A549 (cell line): ENCODE results near the gene FER. TPM values are rescaled to one million over a fixed set of nuclear protein-coding genes. Genes with fewer than 3 reads are reported as not detected.
"Not testable (repeated sequence)": the region's sequence is repeated elsewhere in the genome, so short reads cannot be mapped to it uniquely, and the experiment has no call there.

Source experiments
- ATAC-seq, 2 experiments: fragments of 200-7000 bp in 1 of 2; fragments of >200 bp in 1 of 2; cut with Nextera tagmentation in 1 of 2; cut with Tn5 transposase in 1 of 2; 3 replicates each; pipeline versions ENCODE4 v1.8.0 to v1.9.1; 2018 to 2020; ENCODE audit warnings: mild to moderate bottlenecking in 1 of 2, moderate library complexity in 1 of 2
- CTCF ChIA-PET: fragments of 300-600 bp; sonication (Branson Sonifier 250); formaldehyde crosslinking; extraction: SDS; loops from one replicate; lab custom pipeline; 2021; ENCODE audit warnings: antibody characterized with exemption, inconsistent platforms; lab: Yijun Ruan, JAX
- POLR2A ChIA-PET: fragments of 350-600 bp; formaldehyde crosslinking; extraction: SDS; loops from one replicate; lab custom pipeline; 2021; ENCODE audit warnings: antibody characterized with exemption, inconsistent platforms; lab: Yijun Ruan, JAX
- DNase-seq, 2 experiments: peaks; one replicate each; pipeline versions ENCODE4 v3.0.0 to v3.0.0-alpha.2; 2011 to 2016; ENCODE audit warnings: low read depth in 1 of 2, low spot score in 1 of 2
- FAIRE-seq: peaks from 2 replicates; lab custom pipeline; 2011; peaks lifted over from hg19 to GRCh38; lab: Jason Lieb, UNC
- H3K27ac ChIP-seq, 2 experiments: fragments of >200 bp; sonication (Bioruptor Twin); formaldehyde crosslinking; 3 replicates each; pipeline ENCODE4 v1.5.1; 2016 to 2017
- H3K4me1 ChIP-seq: fragments of >200 bp; sonication (Bioruptor Twin); formaldehyde crosslinking; 3 replicates; pipeline ENCODE4 v1.6.1; 2016
- H3K4me2 ChIP-seq: fragments of >200 bp; sonication (Bioruptor Twin); formaldehyde crosslinking; 3 replicates; pipeline ENCODE4 v1.6.1; 2016
- H3K4me3 ChIP-seq: fragments of >200 bp; sonication (Bioruptor Twin); formaldehyde crosslinking; 3 replicates; pipeline ENCODE4 v1.5.1; 2016
- H3K9me3 ChIP-seq: fragments of >200 bp; sonication (Bioruptor Twin); formaldehyde crosslinking; 3 replicates; pipeline ENCODE4 v1.6.1; 2016
- BHLHE40 ChIP-seq: IDR thresholded peaks from 2 replicates; pipeline ENCODE4 v1.6.1; 2012; ENCODE audit warnings: low read depth, low read length, inconsistent platforms
- CBX2 ChIP-seq: fragments of 200-600 bp; sonication (generic); IDR thresholded peaks from 2 replicates; pipeline ENCODE4 v1.6.1; 2016; ENCODE audit warnings: low read depth, mild to moderate bottlenecking, borderline replicate concordance
- CEBPB ChIP-seq, 2 experiments: fragments of >200 bp in 1 of 2; sonication (Bioruptor Twin) in 1 of 2; formaldehyde crosslinking in 1 of 2; IDR thresholded peaks; 2 replicates each; pipeline ENCODE4 v1.6.1; 2012 to 2016
- EP300 ChIP-seq, 2 experiments: fragments of >200 bp; sonication (Bioruptor Twin); formaldehyde crosslinking; IDR thresholded peaks; 2 replicates in 1 of 2; 3 replicates in 1 of 2; pipeline ENCODE4 v1.6.1; 2016 to 2017
- FOSL2 ChIP-seq, 2 experiments: fragments of 450-650 bp in 1 of 2; fragments of >200 bp in 1 of 2; sonication (Bioruptor Twin) in 1 of 2; formaldehyde crosslinking; IDR thresholded peaks; 2 replicates each; pipeline versions ENCODE4 v1.5.0 to v1.6.1; 2016 to 2020; ENCODE audit warnings: mild to moderate bottlenecking in 1 of 2, moderate library complexity in 1 of 2
- HDAC2 ChIP-seq: fragments of 200-600 bp; sonication (generic); IDR thresholded peaks from 2 replicates; pipeline ENCODE4 v1.6.1; 2016
- HEYL ChIP-seq: fragments of 250-450 bp; sonication (Bioruptor Pico); IDR thresholded peaks from 2 replicates; pipeline ENCODE4 v1.8.0; 2021; ENCODE audit warnings: mild to moderate bottlenecking, moderate library complexity
- JUNB ChIP-seq: fragments of >200 bp; sonication (Bioruptor Twin); formaldehyde crosslinking; IDR thresholded peaks from 2 replicates; pipeline ENCODE4 v1.6.1; 2016
- MAFK ChIP-seq: fragments of 450-650 bp; IDR thresholded peaks from 2 replicates; pipeline ENCODE4 v1.6.1; 2014; ENCODE audit not compliant: partially characterized antibody
- NPAS2 ChIP-seq: fragments of 250-450 bp; sonication (Bioruptor Pico); IDR thresholded peaks from 2 replicates; pipeline ENCODE4 v1.8.0; 2022; ENCODE audit warnings: mild to moderate bottlenecking, moderate library complexity, borderline replicate concordance
- PHF8 ChIP-seq: fragments of 200-600 bp; sonication (generic); IDR thresholded peaks from 2 replicates; pipeline ENCODE4 v1.6.1; 2016; ENCODE audit warnings: low read depth, mild to moderate bottlenecking, antibody characterized with exemption, moderate library complexity, borderline replicate concordance
- SMC3 ChIP-seq: fragments of >200 bp; sonication (Bioruptor Twin); formaldehyde crosslinking; IDR thresholded peaks from 3 replicates; pipeline ENCODE4 v1.6.1; 2018; ENCODE audit warnings: inconsistent platforms
- ZC3H11A ChIP-seq: fragments of 450-650 bp; IDR thresholded peaks from 2 replicates; pipeline ENCODE4 v1.6.1; 2014; ENCODE audit warnings: antibody characterized with exemption, mild to moderate bottlenecking
- ZFP36 ChIP-seq: fragments of 450-650 bp; IDR thresholded peaks from 2 replicates; pipeline ENCODE4 v1.6.1; 2014; ENCODE audit warnings: borderline replicate concordance; ENCODE audit not compliant: partially characterized antibody
- ZNF302 ChIP-seq: fragments of 250-450 bp; sonication (Bioruptor Pico); IDR thresholded peaks from 2 replicates; pipeline ENCODE4 v1.9.0; 2021; ENCODE audit warnings: inconsistent platforms, mild to moderate bottlenecking, moderate library complexity
- WGBS: methylation state at CpG from one replicate; pipeline ENCODE4 v1.1.6; 2017; ENCODE audit errors: missing lambda C conversion rate; 5-methylcytosine and 5-hydroxymethylcytosine counted together
- polyA plus RNA-seq, 4 experiments: library from polyadenylated mRNA; depleted of rRNA in 3 of 4; stranded (reverse); fragments of >200 nt; fragmentation: RNase III in 1 of 4; extraction: RNeasy Plus Mini Kit Qiagen cat#74134 plus additional on column Dnase treatment in 1 of 4; gene quantifications; 2 replicates in 3 of 4; 3 replicates in 1 of 4; pipeline ENCODE4 v1.2.3, GENCODE V29; 2011 to 2017
- TF ChIP-seq, protein P1 (sequence below): fragments of 450-650 bp; IDR thresholded peaks from 2 replicates; pipeline ENCODE4 v1.6.1; 2014; ENCODE audit warnings: antibody characterized with exemption
- TF ChIP-seq, protein P2 (sequence below): fragments of >200 bp; sonication (Bioruptor Twin); formaldehyde crosslinking; IDR thresholded peaks from 3 replicates; pipeline ENCODE4 v1.6.1; 2016
- TF ChIP-seq, protein P3 (sequence below): fragments of >200 bp; sonication (Bioruptor Twin); formaldehyde crosslinking; IDR thresholded peaks from 3 replicates; pipeline ENCODE4 v1.5.1; 2016
- TF ChIP-seq, protein P4 (sequence below): fragments of 250-450 bp; sonication (Bioruptor Pico); IDR thresholded peaks from 2 replicates; pipeline ENCODE4 v1.5.0; 2020; ENCODE audit warnings: low read depth, mild to moderate bottlenecking, moderate library complexity

FER gene
- polyA plus RNA-seq, 2 of the 4 experiments (the other 2 are of a cell fraction) = 3.6 to 12.3 TPM

DNA sequence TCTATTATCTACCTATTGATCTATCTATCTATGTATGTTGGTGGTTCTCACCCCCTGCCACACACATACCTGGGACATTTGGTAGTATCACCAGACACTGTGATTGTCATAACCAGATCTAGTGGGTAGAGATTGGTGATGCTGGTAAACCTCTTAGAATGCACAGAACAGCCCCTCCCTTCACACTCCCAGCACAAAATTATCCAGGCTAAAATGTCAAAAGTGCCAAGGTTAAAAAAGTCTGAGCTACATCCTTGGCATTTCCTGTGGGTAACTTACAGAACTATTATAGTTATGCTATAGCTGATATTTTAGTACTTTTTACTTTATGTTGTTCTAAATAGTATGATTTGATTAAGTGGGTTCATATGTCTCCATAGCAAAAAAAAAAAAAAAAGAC, 151.0 kb downstream of the FER start:
- Histone ChIP-seq H3K4me3 (no peak overlapping the region), H3K9me3 (no peaks in the 10 kb centered on the region), H3K4me2 (no peak overlapping the region), H3K4me1 (peaks cover 12% of the 10 kb centered on the region), H3K27ac (no peak overlapping the region)
- DNase-seq (no peak), FAIRE-seq (no peak), ATAC-seq (no peak)
- CTCF ChIA-PET = no interaction called here
- POLR2A ChIA-PET = no interaction called here
- TF ChIP-seq ZFP36 = no peak
- no peak for TF ChIP-seq JUNB
- no peak for TF ChIP-seq MAFK
- TF ChIP-seq CEBPB (IDR thresholded peaks at IDR 0.05) = no peak
- TF ChIP-seq, protein P1, sequence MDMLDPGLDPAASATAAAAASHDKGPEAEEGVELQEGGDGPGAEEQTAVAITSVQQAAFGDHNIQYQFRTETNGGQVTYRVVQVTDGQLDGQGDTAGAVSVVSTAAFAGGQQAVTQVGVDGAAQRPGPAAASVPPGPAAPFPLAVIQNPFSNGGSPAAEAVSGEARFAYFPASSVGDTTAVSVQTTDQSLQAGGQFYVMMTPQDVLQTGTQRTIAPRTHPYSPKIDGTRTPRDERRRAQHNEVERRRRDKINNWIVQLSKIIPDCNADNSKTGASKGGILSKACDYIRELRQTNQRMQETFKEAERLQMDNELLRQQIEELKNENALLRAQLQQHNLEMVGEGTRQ = no peak

DNA sequence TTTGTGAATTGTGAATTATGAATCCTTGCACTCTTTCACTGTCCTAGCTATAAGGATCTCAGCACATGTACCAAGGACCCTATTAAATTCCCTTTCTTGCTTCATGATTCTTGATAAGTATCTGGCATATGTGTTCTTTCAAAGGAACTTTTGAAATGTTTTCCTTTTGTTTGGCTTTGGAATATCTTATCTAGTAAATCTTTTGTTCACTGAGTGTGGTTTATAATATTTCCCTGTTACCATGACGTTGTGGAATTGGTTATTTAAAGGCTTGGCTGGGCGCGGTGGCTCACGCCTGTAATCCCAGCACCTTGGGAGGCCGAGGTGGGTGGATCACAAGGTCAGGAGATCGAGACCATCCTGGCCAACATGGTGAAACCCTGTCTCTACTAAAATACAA, 151.5 kb downstream of the FER start:
- H3K4me2 ChIP-seq, H3K27ac ChIP-seq, H3K4me3 ChIP-seq, POLR2A ChIA-PET, H3K9me3 ChIP-seq, ATAC-seq, FAIRE-seq: not testable (repeated sequence)
- 75% methylated on average over 6 of the region's 6 CpGs for WGBS
- CTCF ChIA-PET = interaction anchor here (0.6 kb wide), 1 partner anchor 481 kb away, joined by 3 read pairs; no protein-coding TSS in a partner anchor
- peak in 1 of 2 experiments; percentile 31 for DNase-seq
- peaks cover 12% of the 10 kb centered on the region for H3K4me1 ChIP-seq

DNA sequence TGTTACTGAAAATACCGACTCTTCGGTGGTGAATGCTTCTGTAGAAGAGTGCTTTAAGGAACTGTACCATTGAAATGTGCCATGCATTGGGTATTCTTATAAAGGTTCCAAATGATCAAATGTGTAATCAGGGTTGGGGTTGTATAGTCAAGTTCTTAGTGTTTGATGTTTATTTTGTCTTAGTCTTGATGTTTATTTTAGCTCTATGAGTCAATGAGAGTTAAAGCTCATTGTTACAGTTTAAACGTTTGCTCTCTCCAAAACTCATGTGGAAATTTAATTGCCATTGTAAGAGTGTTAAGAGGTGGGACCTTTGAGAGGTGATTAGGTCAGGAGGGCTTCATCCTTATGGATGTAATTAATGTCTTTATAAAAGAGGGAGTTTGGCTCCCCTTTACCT, 153.0 kb downstream of the FER start:
- Histone ChIP-seq H3K4me3 (no peak overlapping the region), H3K9me3 (no peaks in the 10 kb centered on the region), H3K4me2 (peak overlapping the region; percentile 13), H3K4me1 (peaks cover 12% of the 10 kb centered on the region), H3K27ac (no peak overlapping the region)
- WGBS = 69% methylated on average over 3 of the region's 3 CpGs
- DNase-seq (no peak), FAIRE-seq (peak; percentile 7), ATAC-seq (no peak; a peak in 1 of 6 replicates)
- TF ChIP-seq ZC3H11A (no peak), FOSL2 (IDR thresholded peaks at IDR 0.05) (no peak), FOSL2 (CRISPR knock-in tag; IDR thresholded peaks at IDR 0.05) (0 out of 2 replicates have a peak, but pooled peaks have one; percentile 10)
- CTCF ChIA-PET = interaction anchor here (0.7 kb wide), 1 partner anchor 406 kb away, joined by 4 read pairs; no protein-coding TSS in a partner anchor
- POLR2A ChIA-PET = no interaction called here

DNA sequence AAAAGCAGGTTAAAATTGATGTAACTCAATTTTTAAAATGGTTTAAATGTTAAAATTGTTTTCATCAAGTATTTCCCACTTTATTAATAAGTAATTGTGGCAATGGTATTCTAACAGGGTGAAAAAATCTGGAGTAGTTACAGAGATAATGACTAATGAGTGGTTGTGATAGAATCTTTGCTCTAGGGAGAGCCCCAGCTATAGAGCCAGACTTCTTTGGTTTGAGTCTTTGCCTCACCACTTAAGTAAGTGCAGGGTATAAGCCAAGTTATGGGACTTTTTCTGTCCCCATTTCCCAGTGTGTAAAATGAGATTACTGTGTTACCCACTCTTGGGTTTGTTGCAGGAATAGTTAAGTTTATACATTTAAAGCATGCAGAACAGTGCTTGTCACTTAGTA, 158.1 kb downstream of the FER start:
- ATAC-seq = no peak
- H3K27ac ChIP-seq = no peak overlapping the region
- DNase-seq = no peak
- CTCF ChIA-PET = no interaction called here
- TF ChIP-seq ZFP36 = no peak
- no peak for TF ChIP-seq NPAS2
- TF ChIP-seq EP300 (IDR thresholded peaks at IDR 0.05) = no peak
- TF ChIP-seq HDAC2 = no peak
- no peak for TF ChIP-seq BHLHE40
- TF ChIP-seq, protein P2, sequence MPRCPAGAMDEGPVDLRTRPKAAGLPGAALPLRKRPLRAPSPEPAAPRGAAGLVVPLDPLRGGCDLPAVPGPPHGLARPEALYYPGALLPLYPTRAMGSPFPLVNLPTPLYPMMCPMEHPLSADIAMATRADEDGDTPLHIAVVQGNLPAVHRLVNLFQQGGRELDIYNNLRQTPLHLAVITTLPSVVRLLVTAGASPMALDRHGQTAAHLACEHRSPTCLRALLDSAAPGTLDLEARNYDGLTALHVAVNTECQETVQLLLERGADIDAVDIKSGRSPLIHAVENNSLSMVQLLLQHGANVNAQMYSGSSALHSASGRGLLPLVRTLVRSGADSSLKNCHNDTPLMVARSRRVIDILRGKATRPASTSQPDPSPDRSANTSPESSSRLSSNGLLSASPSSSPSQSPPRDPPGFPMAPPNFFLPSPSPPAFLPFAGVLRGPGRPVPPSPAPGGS = no peak
- TF ChIP-seq SMC3 = no peak
- TF ChIP-seq, all 56 proteins: peak for 0
- Histone ChIP-seq H3K4me2 (no peak overlapping the region), H3K9me3 (no peaks in the 10 kb centered on the region), H3K4me3 (no peak overlapping the region), H3K4me1 (peaks cover 4% of the 10 kb centered on the region)
- POLR2A ChIA-PET = no interaction called here
- FAIRE-seq = no peak

DNA sequence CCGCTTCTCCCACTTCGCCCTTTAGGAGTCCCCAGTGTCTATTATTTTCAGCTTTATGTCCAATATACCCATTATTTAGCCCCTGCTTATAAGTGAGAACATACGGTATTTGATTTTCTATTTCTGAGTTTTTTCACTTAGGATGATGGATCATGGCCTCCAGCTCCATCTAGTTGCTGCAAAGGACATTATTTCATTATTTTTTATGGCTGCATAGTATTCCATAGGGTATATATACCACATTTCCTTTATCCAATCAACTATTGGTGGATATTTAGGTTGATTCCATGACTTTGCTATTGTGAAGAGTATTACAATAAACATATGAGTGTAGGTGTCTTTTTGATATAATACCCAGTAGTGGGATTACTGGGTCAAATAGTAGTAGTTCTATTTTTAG, 162.9 kb downstream of the FER start:
- CTCF ChIA-PET = no interaction called here
- POLR2A ChIA-PET = no interaction called here
- H3K4me3 ChIP-seq = no peak overlapping the region
- ATAC-seq (no peak), FAIRE-seq (no peak), DNase-seq (no peak)
- H3K27ac ChIP-seq = no peak overlapping the region
- no peaks in the 10 kb centered on the region for H3K9me3 ChIP-seq
- H3K4me2 ChIP-seq = no peak overlapping the region
- no peaks in the 10 kb centered on the region for H3K4me1 ChIP-seq
- 94% methylated on average over 3 of the region's 3 CpGs for WGBS
- TF ChIP-seq, protein P3, sequence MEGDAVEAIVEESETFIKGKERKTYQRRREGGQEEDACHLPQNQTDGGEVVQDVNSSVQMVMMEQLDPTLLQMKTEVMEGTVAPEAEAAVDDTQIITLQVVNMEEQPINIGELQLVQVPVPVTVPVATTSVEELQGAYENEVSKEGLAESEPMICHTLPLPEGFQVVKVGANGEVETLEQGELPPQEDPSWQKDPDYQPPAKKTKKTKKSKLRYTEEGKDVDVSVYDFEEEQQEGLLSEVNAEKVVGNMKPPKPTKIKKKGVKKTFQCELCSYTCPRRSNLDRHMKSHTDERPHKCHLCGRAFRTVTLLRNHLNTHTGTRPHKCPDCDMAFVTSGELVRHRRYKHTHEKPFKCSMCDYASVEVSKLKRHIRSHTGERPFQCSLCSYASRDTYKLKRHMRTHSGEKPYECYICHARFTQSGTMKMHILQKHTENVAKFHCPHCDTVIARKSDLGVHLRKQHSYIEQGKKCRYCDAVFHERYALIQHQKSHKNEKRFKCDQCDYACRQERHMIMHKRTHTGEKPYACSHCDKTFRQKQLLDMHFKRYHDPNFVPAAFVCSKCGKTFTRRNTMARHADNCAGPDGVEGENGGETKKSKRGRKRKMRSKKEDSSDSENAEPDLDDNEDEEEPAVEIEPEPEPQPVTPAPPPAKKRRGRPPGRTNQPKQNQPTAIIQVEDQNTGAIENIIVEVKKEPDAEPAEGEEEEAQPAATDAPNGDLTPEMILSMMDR = no peak
- TF ChIP-seq, protein P4, sequence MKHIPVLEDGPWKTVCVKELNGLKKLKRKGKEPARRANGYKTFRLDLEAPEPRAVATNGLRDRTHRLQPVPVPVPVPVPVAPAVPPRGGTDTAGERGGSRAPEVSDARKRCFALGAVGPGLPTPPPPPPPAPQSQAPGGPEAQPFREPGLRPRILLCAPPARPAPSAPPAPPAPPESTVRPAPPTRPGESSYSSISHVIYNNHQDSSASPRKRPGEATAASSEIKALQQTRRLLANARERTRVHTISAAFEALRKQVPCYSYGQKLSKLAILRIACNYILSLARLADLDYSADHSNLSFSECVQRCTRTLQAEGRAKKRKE (CRISPR knock-in tag) = no peak
- no peak for TF ChIP-seq ZFP36
- no peak for TF ChIP-seq CBX2
- no peak for TF ChIP-seq HEYL
- TF ChIP-seq PHF8 = no peak
- TF ChIP-seq ZNF302 = no peak
